GM21423 (cell line): ENCODE measurements around the gene RNU1-2.
"Not testable (repeated sequence)": the region's sequence is repeated elsewhere in the genome, so short reads cannot be mapped to it uniquely, and the experiment has no call there.

Experiments
- ATAC-seq: cut with Tn5 transposase; IDR thresholded peaks from one replicate; pipeline ENCODE4 v1.9.1; 2021; ENCODE audit warnings: mild to moderate bottlenecking, moderate library complexity; ENCODE audit not compliant: unreplicated experiment

The RNU1-2 gene

DNA sequence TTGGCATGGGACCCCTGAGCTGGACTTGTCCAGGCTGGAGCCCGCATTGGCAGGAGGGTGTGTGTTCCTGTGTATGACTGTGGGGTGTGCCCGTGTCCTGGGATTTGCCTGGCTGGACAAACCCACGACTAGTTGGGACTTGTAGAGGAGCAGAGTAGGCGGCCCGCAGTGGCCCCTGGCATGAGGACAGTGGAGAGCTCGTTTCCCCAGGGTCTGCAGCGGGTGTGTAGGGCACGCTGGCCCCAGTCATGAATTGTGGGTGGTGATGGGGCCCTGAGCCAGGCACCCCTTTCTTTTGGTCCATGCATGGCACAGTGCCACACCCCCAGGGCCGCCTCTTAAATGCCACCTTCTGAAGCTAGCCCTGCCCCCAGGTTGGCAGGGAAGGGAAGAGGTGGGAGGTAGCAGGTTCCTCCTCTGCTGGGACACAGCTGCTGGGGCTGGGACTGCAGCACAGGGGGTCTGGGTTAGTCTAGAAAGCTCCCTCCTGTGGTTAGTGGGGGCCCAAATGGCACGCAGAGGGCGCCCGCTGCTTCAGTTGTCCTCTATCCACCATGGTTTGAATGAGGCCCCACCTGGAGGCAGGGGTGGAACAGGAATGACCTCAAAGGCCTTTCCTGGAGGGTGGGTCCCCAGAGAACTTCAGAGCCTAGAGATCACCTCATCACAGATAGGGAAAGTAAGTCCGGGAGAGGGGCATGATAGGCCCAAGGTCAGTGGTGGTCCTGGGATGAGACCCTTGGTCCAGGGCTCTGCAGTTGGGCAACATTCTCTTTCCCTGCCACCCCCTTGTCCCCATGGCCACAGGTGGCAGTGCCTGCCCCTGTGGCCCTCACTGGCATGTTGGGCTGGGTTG, 30.1 kb downstream of the RNU1-2 start:
- no peak for ATAC-seq

DNA sequence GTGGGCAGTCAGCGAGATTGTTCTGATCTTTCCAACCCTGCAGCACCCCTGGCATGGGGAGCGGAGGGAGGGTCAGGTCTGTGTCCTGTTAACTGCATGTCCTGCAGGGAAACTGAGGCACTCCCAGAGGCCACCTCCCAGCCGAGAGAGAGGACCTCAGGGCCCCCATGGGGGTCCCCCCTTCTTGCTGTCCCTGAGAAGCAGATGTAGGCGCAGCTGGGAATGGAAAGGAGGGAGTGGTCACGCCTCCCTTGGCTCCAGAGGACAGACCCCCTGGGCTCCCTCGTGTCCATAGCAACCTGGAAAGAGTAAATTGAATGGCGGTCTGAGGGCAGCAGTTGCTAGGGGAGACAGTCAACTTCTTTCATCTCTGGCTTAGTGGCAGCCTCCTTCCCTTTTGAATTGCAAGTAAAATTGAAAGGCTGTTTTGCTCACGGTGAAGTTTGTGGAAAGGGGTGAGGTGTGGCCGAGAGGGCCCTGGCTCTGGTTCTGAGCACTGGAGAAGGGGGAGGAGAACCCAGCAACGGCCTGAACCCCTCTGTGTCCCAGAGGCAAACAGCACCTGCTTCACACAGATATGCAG, 30.8 kb downstream of the RNU1-2 start:
- ATAC-seq, result no peak

DNA sequence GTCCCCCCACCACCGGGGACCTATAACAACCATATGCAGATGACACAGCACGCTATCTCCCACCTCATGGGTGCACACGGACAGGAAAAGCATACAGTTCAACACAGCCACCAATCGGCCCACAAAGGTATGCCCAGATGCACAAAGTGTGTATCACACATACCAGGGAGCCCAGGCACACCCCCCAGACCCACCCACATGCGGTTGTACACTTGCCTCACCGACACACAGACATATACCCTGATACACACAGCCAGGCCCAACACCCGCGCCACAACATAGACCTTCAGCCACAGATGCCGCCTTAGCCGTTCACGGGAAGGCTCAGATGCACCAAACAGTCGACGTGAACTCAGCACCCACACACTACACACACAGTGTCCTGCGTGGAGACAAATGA, 31.5 kb downstream of the RNU1-2 start:
- ATAC-seq, result no peak

DNA sequence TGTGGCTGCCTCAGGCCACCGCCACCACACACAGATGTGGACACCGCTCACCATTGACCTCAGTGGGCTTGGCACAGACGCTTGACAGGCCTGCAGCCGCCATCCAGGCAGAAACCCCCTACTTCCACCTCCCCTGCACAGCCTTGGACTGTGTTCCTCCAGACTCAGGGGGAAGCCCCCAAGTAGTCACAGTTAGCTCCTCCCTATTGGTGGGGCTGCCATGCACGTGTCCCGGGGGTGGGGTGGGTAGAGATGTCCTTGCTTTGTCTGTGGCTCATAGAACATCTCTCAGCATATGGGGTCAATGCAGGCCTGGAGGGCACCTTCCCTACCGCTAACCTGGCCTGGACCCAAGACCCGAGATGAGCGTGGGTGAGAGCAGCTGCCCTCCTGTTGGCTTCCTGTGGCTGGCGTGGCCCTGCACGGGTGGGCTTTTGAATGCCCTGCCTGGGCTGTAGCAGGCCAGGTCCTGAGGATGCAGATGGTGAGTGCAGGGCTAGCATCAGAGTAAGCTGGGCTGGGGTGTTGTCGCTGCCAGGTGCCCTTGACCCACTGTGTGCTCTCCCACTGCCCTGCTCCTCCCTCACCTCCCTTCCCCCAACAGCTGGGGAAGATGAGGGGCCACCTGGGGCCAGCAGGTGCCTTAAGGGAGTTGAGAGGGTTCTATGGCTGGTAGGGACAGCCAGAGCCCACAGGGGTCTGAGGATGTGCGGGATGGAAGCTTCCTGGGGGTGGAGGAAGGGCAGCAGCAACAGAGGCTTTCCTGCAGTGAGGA, 32.1 kb downstream of the RNU1-2 start:
- ATAC-seq, result no peak

DNA sequence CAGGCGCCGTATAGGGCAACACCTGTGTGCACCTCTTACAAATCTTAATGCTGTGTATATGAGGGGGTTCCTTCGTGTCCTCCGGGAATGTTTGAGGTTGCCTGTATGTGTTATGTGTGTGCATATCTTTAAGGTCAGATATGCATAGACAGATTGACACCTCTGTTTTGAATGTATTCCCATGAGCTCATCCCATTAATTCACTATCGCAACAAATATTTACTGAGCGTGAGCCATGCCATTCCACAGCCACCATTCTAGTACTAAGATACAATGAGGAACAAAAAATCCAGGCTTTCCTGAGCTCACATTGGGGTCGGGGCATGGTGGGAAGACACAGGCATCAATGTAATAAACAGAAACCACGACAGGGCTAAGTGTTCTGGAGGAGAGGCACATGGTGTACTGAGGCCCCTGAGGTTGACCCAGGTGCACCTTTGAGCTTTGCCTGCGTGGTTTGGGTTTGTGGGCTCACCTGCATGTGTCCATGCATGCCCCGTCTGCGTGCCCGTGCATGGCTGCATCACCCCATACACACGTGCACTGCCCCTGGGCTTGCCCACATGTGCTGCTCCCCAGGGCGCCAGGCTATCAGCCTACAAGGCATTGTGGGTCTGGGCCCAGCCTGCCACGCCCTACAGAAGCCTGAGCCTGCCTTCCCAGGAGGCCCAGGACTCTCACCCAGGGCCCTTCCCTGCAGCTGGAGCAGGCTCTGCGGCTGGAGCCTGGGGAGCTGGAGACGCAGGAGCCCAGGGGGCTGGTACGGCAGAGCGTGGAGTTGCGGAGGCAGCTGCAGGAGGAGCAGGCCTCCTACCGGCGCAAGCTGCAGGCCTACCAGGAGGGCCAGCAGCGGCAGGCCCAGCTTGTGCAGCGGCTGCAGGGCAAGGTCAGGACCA, 33.6 kb downstream of the RNU1-2 start:
- not testable (repeated sequence) for ATAC-seq

DNA sequence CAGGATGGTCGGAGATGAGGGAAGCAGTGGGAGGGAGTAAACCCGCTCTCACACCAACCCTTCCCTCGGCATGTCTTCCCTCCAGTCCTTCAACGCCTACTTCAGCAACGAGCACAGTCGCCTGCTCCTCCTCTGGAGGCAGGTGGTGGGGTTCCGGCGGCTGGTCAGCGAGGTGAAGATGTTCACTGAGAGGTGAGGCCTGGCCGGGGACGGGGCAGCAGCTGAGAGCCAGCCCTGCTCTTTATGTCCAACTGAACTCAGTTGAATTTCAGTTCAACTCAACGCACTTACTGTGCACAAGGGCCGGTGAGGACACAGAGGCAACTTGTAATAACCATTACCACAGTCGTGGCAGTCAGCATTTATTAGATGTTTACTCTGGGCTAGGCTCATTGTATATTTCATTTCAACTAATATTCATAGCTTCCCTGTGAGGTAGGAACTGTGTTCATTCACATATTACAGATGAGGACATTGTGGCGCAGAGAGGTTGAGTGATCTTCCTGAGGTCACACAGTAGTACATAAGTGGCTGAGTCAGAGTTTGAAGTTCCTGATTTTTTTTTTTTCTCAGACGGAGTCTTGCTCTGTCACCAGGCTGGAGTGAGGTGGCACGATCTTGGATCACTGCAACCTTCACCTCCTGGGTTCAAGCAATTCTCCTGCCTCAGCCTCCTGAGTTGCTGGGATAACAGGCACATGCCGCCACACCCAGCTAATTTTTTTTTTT, 35.6 kb downstream of the RNU1-2 start:
- ATAC-seq, result not testable (repeated sequence)

DNA sequence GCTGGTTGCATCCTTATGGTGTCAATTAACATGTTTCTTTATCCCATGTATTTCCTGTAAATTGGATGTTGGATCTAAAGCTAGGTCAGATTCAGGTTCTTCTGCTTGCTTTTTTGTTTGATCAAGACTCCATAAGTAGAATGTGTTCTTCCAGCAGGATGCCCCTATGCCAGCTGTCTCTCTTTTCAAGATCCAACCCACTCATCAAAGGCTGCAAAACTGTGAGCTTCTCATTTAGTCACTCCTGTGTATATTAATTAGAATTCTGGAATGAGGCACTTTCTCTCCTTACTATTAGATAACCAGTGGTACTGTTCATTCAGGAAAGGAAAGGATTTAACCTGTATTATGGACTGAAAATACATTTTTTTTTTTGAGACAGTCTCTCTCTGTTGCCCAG, 38.2 kb downstream of the RNU1-2 start:
- ATAC-seq, result not testable (repeated sequence)

DNA sequence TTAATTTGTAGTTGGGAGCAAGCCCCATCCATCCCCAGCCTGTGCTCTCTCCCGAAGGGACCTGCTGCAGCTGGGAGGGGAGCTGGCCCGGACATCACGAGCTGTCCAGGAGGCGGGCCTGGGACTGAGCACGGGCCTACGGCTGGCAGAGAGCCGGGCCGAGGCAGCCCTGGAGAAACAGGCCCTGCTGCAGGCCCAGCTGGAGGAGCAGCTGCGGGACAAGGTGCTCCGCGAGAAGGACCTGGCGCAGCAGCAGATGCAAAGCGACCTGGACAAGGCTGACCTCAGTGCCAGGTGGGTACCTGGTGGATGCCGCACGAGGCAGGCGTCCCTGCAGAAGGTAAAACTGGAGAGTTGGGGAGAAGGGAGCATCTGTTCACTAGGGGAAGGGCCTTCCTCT, 40.8 kb downstream of the RNU1-2 start:
- ATAC-seq, result not testable (repeated sequence)

DNA sequence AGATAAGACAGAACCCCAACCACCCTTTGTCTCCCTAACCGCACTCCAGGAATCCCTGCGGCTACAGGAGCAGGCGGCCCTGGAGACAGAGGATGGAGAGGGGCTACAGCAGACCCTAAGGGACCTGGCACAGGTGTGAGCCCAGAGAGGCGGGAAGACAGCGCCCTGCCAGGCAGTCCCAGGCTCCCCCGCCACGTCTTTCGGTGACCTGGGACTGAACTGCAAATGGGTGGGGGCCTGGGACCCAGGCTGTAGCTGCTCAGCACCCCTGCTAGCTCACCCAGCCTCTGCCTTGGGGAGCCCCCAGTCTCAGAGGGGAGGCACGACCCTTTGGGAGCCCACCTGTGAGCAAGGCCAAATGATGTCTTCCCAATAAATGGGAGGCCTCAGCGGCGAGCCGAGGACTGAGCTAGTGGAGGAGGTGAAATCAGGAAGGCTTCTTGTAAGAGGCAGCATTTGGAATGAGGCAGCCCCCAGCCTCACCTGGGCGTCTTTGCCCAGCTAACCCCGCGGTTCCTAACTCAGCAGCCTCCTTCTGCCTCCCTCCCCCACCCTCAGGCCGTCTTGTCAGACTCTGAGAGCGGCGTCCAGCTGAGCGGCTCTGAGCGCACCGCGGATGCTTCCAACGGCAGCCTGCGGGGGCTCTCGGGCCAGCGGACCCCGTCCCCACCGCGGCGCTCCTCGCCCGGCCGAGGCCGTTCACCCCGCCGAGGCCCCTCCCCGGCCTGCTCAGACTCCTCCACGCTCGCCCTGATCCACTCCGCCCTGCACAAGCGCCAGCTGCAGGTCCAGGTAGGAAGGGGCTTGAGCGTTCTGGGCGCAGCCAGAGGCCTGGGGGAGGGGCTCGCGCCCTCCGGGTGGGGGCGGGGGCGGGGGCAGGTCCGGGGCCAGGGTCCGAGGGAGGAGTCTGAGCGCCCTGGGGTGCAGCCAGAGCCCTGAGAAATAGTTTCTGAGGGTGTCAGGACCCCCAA, 42.9 kb downstream of the RNU1-2 start:
- ATAC-seq, result no peak

- ATAC-seq, result not testable (repeated sequence)
These were observed 43.8 kb downstream of the RNU1-2 start for GRCh38 chr1:16939386-16940180.

GRCh38 chr1:16944038-16944437, 48.3 kb downstream of the RNU1-2 start:
- no peak for ATAC-seq

DNA sequence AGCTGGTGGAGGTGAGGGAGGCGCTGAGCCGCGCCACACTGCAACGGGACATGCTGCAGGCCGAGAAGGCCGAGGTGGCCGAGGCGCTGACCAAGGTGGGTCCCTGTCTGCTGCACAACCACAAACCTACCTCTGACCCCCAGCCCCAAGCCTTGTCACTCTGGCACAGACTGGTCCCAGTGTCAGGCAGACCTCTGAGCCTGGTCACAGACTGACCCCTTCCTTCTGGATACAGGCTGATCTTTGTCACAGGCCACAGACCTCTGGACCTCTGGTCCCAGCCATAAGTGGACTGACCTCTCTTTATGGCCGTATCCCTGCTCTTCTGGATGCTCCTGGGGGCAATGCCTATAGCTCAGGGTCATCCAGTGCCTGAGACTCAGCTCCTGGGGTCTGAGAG, 49.7 kb downstream of the RNU1-2 start:
- not testable (repeated sequence) for ATAC-seq
